ENCODE results near the gene C4orf51.
"Not testable (repeated sequence)": the region's sequence is repeated elsewhere in the genome, so short reads cannot be mapped to it uniquely, and the experiment has no call there.

Gene C4orf51

GRCh38 chr4:145679991-145680455 lies at the start of gene C4orf51:
C4orf51 (plus strand) TSS chr4:145680146; CDS start chr4:145680204, 58 bp downstream.
- in situ Hi-C loops (cut with HindIII; ENCODE audit: low sequenced_read_pairs) = no loop called here

GRCh38 chr4:145635117-145635516 lies 44.8 kb upstream of the C4orf51 start:
- in situ Hi-C loops (cut with HindIII; ENCODE audit: low sequenced_read_pairs) = no loop called here

GRCh38 chr4:145635630-145636029 lies 44.3 kb upstream of the C4orf51 start:
- in situ Hi-C loops (cut with HindIII; ENCODE audit: low sequenced_read_pairs) = no loop called here

- in situ Hi-C loops (cut with HindIII; ENCODE audit: low sequenced_read_pairs) = no loop called here
Measured at GRCh38 chr4:145639186-145639698, 40.7 kb upstream of the C4orf51 start.

GRCh38 chr4:145640236-145640635 lies 39.7 kb upstream of the C4orf51 start:
- in situ Hi-C loops (cut with HindIII; ENCODE audit: low sequenced_read_pairs) = not testable (repeated sequence)

- in situ Hi-C loops (cut with HindIII; ENCODE audit: low sequenced_read_pairs) = no loop called here
Measured at GRCh38 chr4:145643295-145643694, 36.7 kb upstream of the C4orf51 start.

- in situ Hi-C loops (cut with HindIII; ENCODE audit: low sequenced_read_pairs) = no loop called here
Measured at GRCh38 chr4:145644699-145645098, 35.2 kb upstream of the C4orf51 start.

GRCh38 chr4:145656156-145656555 lies 23.8 kb upstream of the C4orf51 start:
- in situ Hi-C loops (cut with HindIII; ENCODE audit: low sequenced_read_pairs) = loop anchor here (5.0 to 10.0 kb wide), 2 partner anchors 39 to 49 kb away; partner anchors contain the start of gene MMAA

GRCh38 chr4:145660064-145660463 lies 19.9 kb upstream of the C4orf51 start:
- in situ Hi-C loops (cut with HindIII; ENCODE audit: low sequenced_read_pairs) = no loop called here

GRCh38 chr4:145663194-145663593 lies 16.8 kb upstream of the C4orf51 start:
- in situ Hi-C loops (cut with HindIII; ENCODE audit: low sequenced_read_pairs) = no loop called here

GRCh38 chr4:145665773-145666172 lies 14.2 kb upstream of the C4orf51 start:
- in situ Hi-C loops (cut with HindIII; ENCODE audit: low sequenced_read_pairs) = no loop called here

GRCh38 chr4:145670422-145670821 lies 9.5 kb upstream of the C4orf51 start:
- in situ Hi-C loops (cut with HindIII; ENCODE audit: low sequenced_read_pairs) = no loop called here

GRCh38 chr4:145679520-145679919 lies 426 bp upstream of the C4orf51 start:
- in situ Hi-C loops (cut with HindIII; ENCODE audit: low sequenced_read_pairs) = no loop called here

- in situ Hi-C loops (cut with HindIII; ENCODE audit: low sequenced_read_pairs) = no loop called here
Measured at GRCh38 chr4:145680902-145681301, 956 bp downstream of the C4orf51 start.

GRCh38 chr4:145681518-145681917 lies 1.6 kb downstream of the C4orf51 start:
- in situ Hi-C loops (cut with HindIII; ENCODE audit: low sequenced_read_pairs) = no loop called here

GRCh38 chr4:145681956-145682355 lies 2.0 kb downstream of the C4orf51 start:
- in situ Hi-C loops (cut with HindIII; ENCODE audit: low sequenced_read_pairs) = no loop called here

- in situ Hi-C loops (cut with HindIII; ENCODE audit: low sequenced_read_pairs) = no loop called here
Measured at GRCh38 chr4:145686991-145687390, 7.0 kb downstream of the C4orf51 start.

GRCh38 chr4:145690610-145691009 lies 10.7 kb downstream of the C4orf51 start:
- in situ Hi-C loops (cut with HindIII; ENCODE audit: low sequenced_read_pairs) = no loop called here

- in situ Hi-C loops (cut with HindIII; ENCODE audit: low sequenced_read_pairs) = not testable (repeated sequence)
Measured at GRCh38 chr4:145691416-145691815, 11.5 kb downstream of the C4orf51 start.

- in situ Hi-C loops (cut with HindIII; ENCODE audit: low sequenced_read_pairs) = no loop called here
Measured at GRCh38 chr4:145694929-145695328, 15.0 kb downstream of the C4orf51 start.

- in situ Hi-C loops (cut with HindIII; ENCODE audit: low sequenced_read_pairs) = no loop called here
Measured at GRCh38 chr4:145697332-145697731, 17.4 kb downstream of the C4orf51 start.

- in situ Hi-C loops (cut with HindIII; ENCODE audit: low sequenced_read_pairs) = no loop called here
Measured at GRCh38 chr4:145698507-145698906, 18.6 kb downstream of the C4orf51 start.

GRCh38 chr4:145703850-145704497 lies 24.0 kb downstream of the C4orf51 start:
- in situ Hi-C loops (cut with HindIII; ENCODE audit: low sequenced_read_pairs) = loop anchor here (10.0 kb wide), 1 partner anchor 49 kb away; no protein-coding TSS in a partner anchor
